Omental fat pad (tissue), 4 donors: Measurements from ENCODE around the gene PSMA5. TPM values are rescaled to one million over a fixed set of nuclear protein-coding genes. Genes with fewer than 3 reads are reported as not detected.
"Not testable (repeated sequence)": the region's sequence is repeated elsewhere in the genome, so short reads cannot be mapped to it uniquely, and the experiment has no call there.

ENCODE experiments used
- ATAC-seq: fragments of 150-250 bp; one replicate; pipeline ENCODE4 v1.9.1; 2016; ENCODE audit warnings: mild to moderate bottlenecking, moderate library complexity; ENCODE audit not compliant: low FRiP score
- DNase-seq: peaks from one replicate; pipeline ENCODE4 v3.0.0-alpha.2; 2019; ENCODE audit warnings: low spot score
- CTCF ChIP-seq, 3 donors: fragments of 450-650 bp; IDR thresholded peaks; one replicate each; pipeline ENCODE4 v1.5.1; 2016 to 2017; ENCODE audit warnings: antibody characterized with exemption in 3 of 3, mild to moderate bottlenecking in 3 of 3, moderate library complexity in 2 of 3
- total RNA-seq, 4 donors: library from RNA; depleted of rRNA; stranded (reverse); fragments of >200 nt; gene quantifications; one replicate each; pipeline ENCODE4 v1.1.0, GENCODE V29; 2016

The PSMA5 gene
- total RNA-seq, 4 donors from 2014 or later: 21.0 to 36.9 (median 29.7) TPM

- no peak for ATAC-seq
- no peak for DNase-seq
- TF ChIP-seq CTCF (IDR thresholded peaks at IDR 0.05): no peak
Measured at GRCh38 chr1:109447524-109447923, 21.3 kb upstream of the PSMA5 start.

GRCh38 chr1:109445949-109446695 lies 19.9 kb upstream of the PSMA5 start:
- not testable (repeated sequence) for ATAC-seq, DNase-seq

GRCh38 chr1:109444346-109444745 lies 18.1 kb upstream of the PSMA5 start:
- DNase-seq: no peak
- TF ChIP-seq CTCF (IDR thresholded peaks at IDR 0.05): no peak
- ATAC-seq: no peak

- DNase-seq (no peak), ATAC-seq (no peak)
- no peak for TF ChIP-seq CTCF (IDR thresholded peaks at IDR 0.05)
Measured at GRCh38 chr1:109443476-109443875, 17.2 kb upstream of the PSMA5 start.

GRCh38 chr1:109441069-109441468 lies 14.8 kb upstream of the PSMA5 start:
- DNase-seq (no peak), ATAC-seq (no peak)
- no peak for TF ChIP-seq CTCF (IDR thresholded peaks at IDR 0.05)

- ATAC-seq: no peak
- DNase-seq: no peak
- no peak for TF ChIP-seq CTCF (IDR thresholded peaks at IDR 0.05)
Measured at GRCh38 chr1:109438798-109439297, 12.6 kb upstream of the PSMA5 start.

- ATAC-seq: no peak
- no peak for DNase-seq
- TF ChIP-seq CTCF (IDR thresholded peaks at IDR 0.05): no peak
Measured at GRCh38 chr1:109434484-109434883, 8.2 kb upstream of the PSMA5 start.
